ENCODE measurements around the gene FDXACB1. TPM values are rescaled to one million over a fixed set of nuclear protein-coding genes. Genes with fewer than 3 reads are reported as not detected.

The FDXACB1 gene
- total and polyA plus RNA-seq, 2 of the 4 experiments (the other 2 are of a cell fraction), result 1.7 to 3.0 TPM

DNA sequence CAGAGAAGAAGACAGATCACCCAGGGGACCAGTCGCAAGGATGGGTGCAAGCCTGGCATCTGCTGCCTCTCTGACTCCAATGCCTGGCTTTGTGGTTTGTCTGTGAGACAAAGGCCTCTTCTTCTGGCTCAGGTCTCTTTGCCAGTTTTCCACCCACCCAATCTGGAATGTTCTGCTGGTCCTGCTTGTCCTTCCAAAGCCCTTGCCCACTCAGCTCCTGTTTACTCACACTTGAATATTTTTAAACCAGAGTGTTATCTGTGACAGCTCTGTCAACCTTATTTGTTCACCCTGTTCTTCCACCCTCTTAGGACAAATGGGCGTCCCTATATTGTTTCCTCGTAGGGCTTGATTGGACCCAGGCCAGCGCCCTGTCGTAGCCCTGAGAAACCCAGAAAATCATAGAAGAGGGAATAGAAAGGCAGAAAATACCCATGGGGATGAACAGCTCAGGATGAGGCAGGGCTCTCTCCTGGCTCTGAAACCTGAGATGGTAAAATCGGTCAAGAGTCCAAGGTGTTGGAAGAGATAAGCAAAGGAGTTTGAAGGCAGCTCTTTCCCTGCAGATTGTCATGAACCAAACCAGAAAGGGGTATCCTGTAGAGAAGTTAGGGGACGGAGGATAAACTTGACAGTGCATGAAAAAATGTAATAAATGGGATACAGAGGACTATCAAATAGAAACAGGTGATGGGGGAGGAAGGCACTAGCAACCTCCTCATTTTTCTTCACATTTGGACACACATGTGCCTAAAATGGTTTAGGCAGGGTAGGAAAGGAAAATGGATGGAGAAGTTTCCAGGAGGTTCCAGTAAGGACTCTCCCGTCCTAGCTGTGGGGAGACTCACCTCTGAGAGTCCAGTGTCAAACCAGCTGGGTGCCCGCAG, 32.0 kb upstream of the FDXACB1 start:
- Histone ChIP-seq H2BK5ac (ENCODE audit: low read depth, low read length, poor library complexity, severe bottlenecking) (peak overlapping the region; percentile 85), H3K9me1 (ENCODE audit: insufficient read depth, low read length) (peaks cover 18% of the 10 kb centered on the region), H2AK5ac (ENCODE audit: low read depth, low read length) (peak overlapping the region; percentile 72), H3K27ac (ENCODE audit: insufficient read depth, low read length) (no peak overlapping the region; the same call in 1 of the 2 replicates), H3K9me3 (ENCODE audit: control insufficient read depth, insufficient read depth, low read length) (no peaks in the 10 kb centered on the region), H3K4me2 (ENCODE audit: low read depth, low read length) (0 out of 2 replicates have a peak overlapping the region, but pooled peaks have one; percentile 2), H3K23ac (ENCODE audit: low read depth, low read length) (no peak overlapping the region; the same call in 1 of the 2 replicates), H3K79me1 (ENCODE audit: low read depth in 1 of 2, low read length in 2 of 2) (peaks cover 0 to 15% of the 10 kb centered on the region in 2 experiments; a peak in 2 of 4 replicates), H3K4me3 (ENCODE audit: insufficient read depth, low read depth, low read length) (no peak overlapping the region), H3K18ac (ENCODE audit: low read depth, low read length) (peak overlapping the region; percentile 70), H2BK20ac (ENCODE audit: low read depth, low read length) (peak overlapping the region; percentile 97; the same call in 1 of the 2 replicates), H3K9ac (ENCODE audit: low read depth, low read length) (peak overlapping the region; percentile 37; the same call in 1 of the 2 replicates), H3K56ac (ENCODE audit: extremely low read depth, insufficient read depth, low read length) (no peak overlapping the region), H3K4me1 (ENCODE audit: control insufficient read depth, insufficient read depth, low read length) (peaks cover 36% of the 10 kb centered on the region), H3K36me3 (ENCODE audit: control insufficient read depth, insufficient read depth, low read length) (no peaks in the 10 kb centered on the region), H2AFZ (replicated peaks; ENCODE audit: low read length, poor library complexity) (peak overlapping the region; percentile 83), H3K4ac (ENCODE audit: low read depth, low read length) (peak overlapping the region; percentile 94), H2BK120ac (ENCODE audit: low read depth, low read length) (peak overlapping the region; percentile 84), H4K5ac (ENCODE audit: low read depth, low read length) (peak overlapping the region; percentile 94), H3K14ac (replicated peaks; ENCODE audit: low read depth, low read length) (peak overlapping the region; percentile 71; the same call in 1 of the 2 replicates), H3K27me3 (ENCODE audit: control insufficient read depth, insufficient read depth, low read length) (no peaks in the 10 kb centered on the region), H4K20me1 (ENCODE audit: insufficient read depth, low read length) (no peaks in the 10 kb centered on the region), H4K8ac (ENCODE audit: low read depth in 2 of 2, low read length in 2 of 2) (peak overlapping the region; percentile 92 to 93; a peak in 2 of 4 replicates), H2AK9ac (replicated peaks; ENCODE audit: low read depth, low read length, poor library complexity) (peak overlapping the region; percentile 85), H4K91ac (ENCODE audit: insufficient read depth, low read depth, low read length) (peak overlapping the region; percentile 97; the same call in 1 of the 2 replicates), H2BK15ac (ENCODE audit: low read depth, low read length) (peak overlapping the region; percentile 67; the same call in 1 of the 3 replicates)
- intact Hi-C loops (cut with micrococcal nuclease), result no loop called here
- in situ Hi-C loops (cut with MboI; ENCODE audit: low sequenced_read_pairs), result no loop called here
- 94% methylated on average over 3 of the region's 9 CpGs; no CpG with 5 or more reads in 1 of the 2 experiments for WGBS, 2 experiments (ENCODE audit: extremely low coverage in 2 of 2, insufficient read length in 1 of 2)
- CTCF ChIA-PET, result interaction anchor here (0.5 to 0.6 kb wide), 2 partner anchors 21 to 998 kb away, joined by 3 read pairs; no protein-coding TSS in a partner anchor
- no TSS peak for BruUV-seq (replicated peaks)
- ATAC-seq (ENCODE audit: low read depth) (no peak), DNase-seq (no peak)
- POLR2A ChIA-PET (ENCODE audit: unreplicated experiment), result interaction anchor here (0.5 to 1.0 kb wide), 2 partner anchors 7 to 24 kb away, joined by 3 read pairs; no protein-coding TSS in a partner anchor
- dilution Hi-C loops (cut with HindIII; ENCODE audit: low sequenced_read_pairs, unreplicated experiment), result no loop called here
- TF ChIP-seq NFE2L2 (IDR thresholded peaks at IDR 0.05; ENCODE audit: low read depth, low read length) (no peak), FOS (IDR thresholded peaks at IDR 0.05; ENCODE audit: low read depth, low read length) (no peak)
